GM20000 (cell line): ENCODE data around the gene PLEKHS1.

Source experiments
- DNase-seq: peaks from one replicate; pipeline ENCODE4 v3.0.0; 2012; ENCODE audit warnings: low spot score
- CTCF ChIP-seq: IDR thresholded peaks from 2 replicates; pipeline ENCODE4 v1.5.1; 2012; ENCODE audit warnings: mild to moderate bottlenecking, control low read depth; ENCODE audit errors: extremely low read depth, missing control alignments

Gene PLEKHS1

GRCh38 chr10:113732160-113732881 lies 19.2 kb upstream of the PLEKHS1 start:
- no peak for TF ChIP-seq CTCF

DNA sequence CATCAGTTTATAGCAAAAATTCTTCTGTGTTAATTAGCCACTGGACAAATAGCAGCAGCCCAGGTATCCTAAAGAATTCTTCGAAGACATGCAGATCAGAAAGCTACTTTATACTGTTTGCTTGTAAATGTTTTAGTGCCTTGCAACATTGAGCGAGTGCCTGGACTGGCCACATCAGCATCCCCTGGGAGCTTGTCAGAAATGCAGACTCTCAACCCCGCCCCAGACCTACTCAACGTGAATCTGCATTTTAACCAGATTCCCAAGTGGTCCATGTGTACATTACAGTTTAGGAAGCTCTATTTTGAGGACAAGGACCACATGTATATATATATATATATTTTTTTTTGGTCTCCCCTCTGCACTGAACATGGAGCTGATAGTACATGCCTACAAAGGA lies 18.5 kb upstream of the PLEKHS1 start:
- DNase-seq = no peak
- no peak for TF ChIP-seq CTCF

More at GRCh38 chr10:113732160-113732881, 19.2 kb upstream of the PLEKHS1 start:
- no peak for DNase-seq

- TF ChIP-seq CTCF = no peak
- no peak for DNase-seq
These were observed 17.8 kb upstream of the PLEKHS1 start for GRCh38 chr10:113733635-113734034.

DNA sequence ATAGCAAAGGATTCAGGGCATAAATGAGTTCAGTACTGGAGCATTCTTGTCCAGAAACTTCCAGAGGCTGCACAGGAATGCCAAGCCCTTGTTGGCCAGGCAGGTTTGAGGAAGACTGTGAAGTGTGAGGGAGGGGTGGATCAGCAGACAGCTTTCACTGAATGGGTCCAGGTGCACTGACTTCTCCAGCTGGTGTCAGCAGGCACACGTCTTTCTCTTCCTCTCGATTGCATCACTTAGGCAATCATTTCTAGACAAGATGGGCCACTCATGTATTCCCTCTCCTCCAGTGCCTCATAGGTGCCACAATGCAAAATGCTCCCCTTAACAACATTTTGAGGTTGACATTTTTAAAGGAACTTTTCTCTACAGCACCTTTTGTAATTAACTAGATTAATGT lies 15.6 kb upstream of the PLEKHS1 start:
- peak; percentile 9 for DNase-seq
- TF ChIP-seq CTCF = no peak

DNA sequence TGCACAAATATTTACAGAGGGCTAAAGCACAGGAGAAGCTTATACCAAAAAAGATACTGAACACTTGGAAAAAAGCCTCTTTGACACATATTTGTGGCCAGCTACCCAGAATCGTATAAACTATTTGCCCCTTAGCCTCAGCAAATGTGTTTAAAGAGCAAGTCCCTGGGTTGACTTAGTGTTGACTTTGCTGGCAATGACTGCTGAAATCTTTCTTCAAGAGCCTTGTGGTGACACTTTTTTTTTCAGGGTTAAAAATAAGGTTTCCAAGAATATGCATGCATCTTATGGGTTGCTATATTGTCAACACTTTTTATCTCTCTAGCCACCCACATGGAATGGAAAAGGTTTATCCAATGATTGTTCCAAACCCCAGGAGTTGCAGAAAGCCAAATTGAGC lies 14.9 kb upstream of the PLEKHS1 start:
- no peak for DNase-seq
- TF ChIP-seq CTCF = no peak

- TF ChIP-seq CTCF = no peak
- DNase-seq = no peak
These were observed 12.5 kb upstream of the PLEKHS1 start for GRCh38 chr10:113739031-113739430.

DNA sequence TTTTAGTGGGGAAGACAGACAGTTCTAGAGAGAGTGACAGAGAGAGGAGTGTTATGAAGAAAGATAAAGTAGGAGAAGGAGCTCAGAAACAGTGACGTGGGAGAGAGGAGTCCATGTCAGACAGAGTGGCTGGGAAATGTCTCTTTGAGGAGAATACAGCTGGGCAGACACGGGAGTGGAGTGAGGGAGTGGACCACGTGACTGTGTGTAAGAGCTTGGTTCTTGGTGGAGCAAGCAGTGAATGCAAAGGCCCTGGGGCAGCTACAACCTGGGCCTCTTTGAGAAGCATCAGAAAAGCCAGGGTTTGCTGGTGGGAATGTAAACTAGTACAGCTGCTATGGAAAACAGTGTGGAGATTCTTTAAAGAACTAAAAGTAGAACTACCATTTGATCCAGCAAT lies 11.9 kb upstream of the PLEKHS1 start:
- TF ChIP-seq CTCF = no peak
- DNase-seq = no peak
